Right atrium auricular region (tissue), 2 donors: ENCODE measurements around the gene PKP3. TPM values are rescaled to one million over a fixed set of nuclear protein-coding genes. Genes with fewer than 3 reads are reported as not detected.

Experiments
- DNase-seq: peaks from one replicate; pipeline ENCODE4 v3.0.0-alpha.2; 2019; ENCODE audit warnings: low spot score
- H3K27ac ChIP-seq, 2 donors: fragments of 200-600 bp; sonication (generic); 1 replicate in 1 of 2; 2 replicates in 1 of 2; pipeline ENCODE4 v1.5.1; 2016 to 2019
- H3K27me3 ChIP-seq, 2 donors: fragments of 200-600 bp; sonication (generic); one replicate each; pipeline versions ENCODE4 v1.5.1 to v1.6.0; 2017 to 2019
- H3K36me3 ChIP-seq: fragments of 200-600 bp; sonication (generic); one replicate; pipeline ENCODE4 v1.5.1; 2016
- H3K4me1 ChIP-seq, 2 donors: fragments of 200-600 bp; sonication (generic); one replicate each; pipeline versions ENCODE4 v1.5.1 to v1.6.0; 2017 to 2019
- H3K4me3 ChIP-seq, 2 donors: fragments of 200-600 bp; sonication (generic); 1 replicate in 1 of 2; 2 replicates in 1 of 2; pipeline ENCODE4 v1.5.1; 2017 to 2019; ENCODE audit warnings: mild to moderate bottlenecking in 1 of 2, moderate library complexity in 1 of 2
- H3K9me3 ChIP-seq, 2 donors: fragments of 200-600 bp; sonication (generic); one replicate each; pipeline ENCODE4 v1.5.1; 2019
- CTCF ChIP-seq, 2 donors: fragments of 200-600 bp; sonication (generic); IDR thresholded peaks; one replicate each; pipeline ENCODE4 v1.5.1; 2019; ENCODE audit warnings: antibody characterized with exemption in 2 of 2
- total RNA-seq, 2 donors: library from RNA; depleted of rRNA; stranded (reverse); fragments of >200 nt; gene quantifications; one replicate each; pipeline ENCODE4 v1.1.0, GENCODE V29; 2016

Gene PKP3
- total RNA-seq, 2 donors from 2014 or later = 0.43 to 1.0 TPM

- peaks cover 0 to 10% of the 10 kb centered on the region in 2 donors for H3K4me1 ChIP-seq
- no peak for DNase-seq
- no peaks in the 10 kb centered on the region for H3K36me3 ChIP-seq
- H3K27me3 ChIP-seq = peaks cover 0 to 17% of the 10 kb centered on the region in 2 donors
- H3K9me3 ChIP-seq = no peaks in the 10 kb centered on the region
- no peak for TF ChIP-seq CTCF (IDR thresholded peaks at IDR 0.05)
- H3K4me3 ChIP-seq = peak within 1 kb of the TSS in 1 of 2 donors; percentile 39
- H3K27ac ChIP-seq = no peak within 1 kb of the TSS
Observed at GRCh38 chr11:369336-370018, 24.5 kb upstream of the PKP3 start, which contains the start of gene B4GALNT4. B4GALNT4 (plus strand) TSS chr11:369499; CDS start chr11:369804, 305 bp downstream.

GRCh38 chr11:370070-370941 is 23.7 kb upstream of the PKP3 start:
- no peak for DNase-seq
- H3K27ac ChIP-seq = no peak overlapping the region
- no peaks in the 10 kb centered on the region for H3K36me3 ChIP-seq
- no peaks in the 10 kb centered on the region for H3K9me3 ChIP-seq
- no peak for TF ChIP-seq CTCF (IDR thresholded peaks at IDR 0.05)
- peaks cover 0 to 17% of the 10 kb centered on the region in 2 donors for H3K27me3 ChIP-seq
- H3K4me1 ChIP-seq = peaks cover 0 to 10% of the 10 kb centered on the region in 2 donors
- H3K4me3 ChIP-seq = no peak overlapping the region

GRCh38 chr11:371051-371450 is 23.0 kb upstream of the PKP3 start:
- Histone ChIP-seq H3K4me3 (no peak overlapping the region), H3K4me1 (peaks cover 0 to 10% of the 10 kb centered on the region in 2 donors), H3K9me3 (no peaks in the 10 kb centered on the region), H3K27me3 (peaks cover 0 to 17% of the 10 kb centered on the region in 2 donors), H3K27ac (no peak overlapping the region), H3K36me3 (no peaks in the 10 kb centered on the region)
- no peak for DNase-seq
- TF ChIP-seq CTCF (IDR thresholded peaks at IDR 0.05) = no peak

GRCh38 chr11:371716-372590 is 22.1 kb upstream of the PKP3 start:
- no peak for TF ChIP-seq CTCF (IDR thresholded peaks at IDR 0.05)
- DNase-seq = no peak

More at GRCh38 chr11:371716-372590, 22.1 kb upstream of the PKP3 start:
- peaks cover 0 to 10% of the 10 kb centered on the region in 2 donors for H3K4me1 ChIP-seq
- no peak overlapping the region for H3K27ac ChIP-seq
- no peaks in the 10 kb centered on the region for H3K36me3 ChIP-seq
- no peak overlapping the region for H3K4me3 ChIP-seq
- H3K9me3 ChIP-seq = no peaks in the 10 kb centered on the region
- H3K27me3 ChIP-seq = peaks cover 0 to 17% of the 10 kb centered on the region in 2 donors
